GM12891 (cell line): Measurements from ENCODE around the gene KIF15.

ENCODE experiments used
- POLR2A ChIP-seq: IDR thresholded peaks from 2 replicates; pipeline ENCODE4 v1.6.1; 2011; ENCODE audit warnings: low read depth, low read length, control low read depth
- POLR2AphosphoS5 ChIP-seq: IDR thresholded peaks from 2 replicates; pipeline ENCODE4 v1.6.1; 2011; ENCODE audit warnings: low read depth, low read length, control low read depth
- TAF1 ChIP-seq: IDR thresholded peaks from 2 replicates; pipeline ENCODE4 v1.6.1; 2011; ENCODE audit warnings: low read depth, low read length, control low read depth

DNA sequence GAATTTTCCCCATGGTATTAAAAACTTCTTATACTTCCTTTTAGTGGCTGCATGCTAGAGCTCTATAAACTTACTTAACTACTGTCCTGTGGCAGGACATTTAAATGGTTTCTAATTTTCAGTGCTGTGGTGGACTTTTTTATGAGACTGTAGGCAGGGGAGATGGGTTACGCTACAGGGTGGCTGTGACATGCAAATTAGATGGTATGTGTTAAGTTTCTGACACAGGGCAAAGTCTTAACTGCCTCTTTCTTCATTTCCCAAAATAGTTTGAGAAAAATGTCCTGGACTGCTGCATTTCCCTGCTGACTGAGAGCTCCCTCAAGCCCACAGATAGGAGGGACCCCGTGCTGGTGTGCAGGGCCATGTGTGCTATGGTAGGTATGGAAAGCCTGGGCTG is 134.8 kb downstream of the KIF15 start:
- no peak for TF ChIP-seq POLR2A
- TF ChIP-seq POLR2AphosphoS5, result no peak
- no peak for TF ChIP-seq TAF1
